ENCODE data around the gene MIPOL1. TPM values are rescaled to one million over a fixed set of nuclear protein-coding genes. Genes with fewer than 3 reads are reported as not detected.

The MIPOL1 gene
- total and polyA plus RNA-seq, 4 donors: 0.51 to 6.6 (median 1.9) TPM

GRCh38 chr14:37596790-37597472 lies 399.2 kb downstream of the MIPOL1 start:
- WGBS: 51% methylated on average over 7 of the region's 7 CpGs
- no peaks in the 10 kb centered on the region for H3K9me3 ChIP-seq (ENCODE audit: control insufficient read depth in 4 of 4, low read length in 3 of 4)
- no peak for DNase-seq (ENCODE audit: low spot score)
- TF ChIP-seq HNF4A (conservative IDR thresholded peaks at IDR 0.05) (no peak), EGR1 (IDR thresholded peaks at IDR 0.05; ENCODE audit: low read depth in 2 of 2) (no peak)
- H3K4me1 ChIP-seq (ENCODE audit: control insufficient read depth in 4 of 4, insufficient read depth in 4 of 4, low read length in 3 of 4): peaks cover 5 to 34% (median 30%) of the 10 kb centered on the region in 4 donors
- no peaks in the 10 kb centered on the region for H3K27me3 ChIP-seq (ENCODE audit: control insufficient read depth in 4 of 4, insufficient read depth in 4 of 4, low read length in 3 of 4)
- H3K36me3 ChIP-seq (ENCODE audit: control insufficient read depth in 4 of 4, insufficient read depth in 3 of 4, low read depth in 1 of 4, low read length in 3 of 4): no peaks in the 10 kb centered on the region
- no peak overlapping the region for H3K4me3 ChIP-seq (ENCODE audit: low read depth in 1 of 3, low read length in 3 of 3)
- no peak overlapping the region for H3K9ac ChIP-seq (ENCODE audit: low read depth in 1 of 2, low read length in 2 of 2)
- H3K27ac ChIP-seq (ENCODE audit: low read depth in 1 of 2, low read length in 2 of 2): no peak overlapping the region

DNA sequence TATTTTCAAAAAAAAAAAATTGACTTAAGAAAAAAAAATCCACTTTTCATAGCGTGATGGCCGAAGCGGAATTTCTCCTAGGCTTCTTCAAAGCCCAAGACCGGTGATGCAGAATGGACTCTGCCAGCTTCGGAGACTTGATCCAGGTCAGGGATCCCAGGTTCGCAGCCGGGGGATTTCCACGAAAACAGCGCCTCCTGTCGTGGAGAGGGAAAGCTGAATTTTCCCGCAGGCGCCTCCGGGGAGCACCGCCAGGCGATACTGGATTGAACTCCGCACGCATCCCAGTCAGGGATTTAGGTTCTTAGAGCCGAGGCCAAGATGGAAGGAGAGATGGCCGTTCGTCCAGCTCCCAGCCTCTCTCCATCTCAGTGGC lies 399.8 kb downstream of the MIPOL1 start:
- no peaks in the 10 kb centered on the region for H3K9me3 ChIP-seq (ENCODE audit: control insufficient read depth in 4 of 4, low read length in 3 of 4)
- H3K9ac ChIP-seq (ENCODE audit: low read depth in 1 of 2, low read length in 2 of 2): no peak overlapping the region
- no peak overlapping the region for H3K27ac ChIP-seq (ENCODE audit: low read depth in 1 of 2, low read length in 2 of 2)
- H3K4me3 ChIP-seq (ENCODE audit: low read depth in 1 of 3, low read length in 3 of 3): no peak overlapping the region
- 54% methylated on average over 20 of the region's 20 CpGs for WGBS
- TF ChIP-seq NR2F2 (IDR thresholded peaks at IDR 0.05): no peak
- H3K4me1 ChIP-seq (ENCODE audit: control insufficient read depth in 4 of 4, insufficient read depth in 4 of 4, low read length in 3 of 4): peaks cover 8 to 40% (median 35%) of the 10 kb centered on the region in 4 donors
- H3K36me3 ChIP-seq (ENCODE audit: control insufficient read depth in 4 of 4, insufficient read depth in 3 of 4, low read depth in 1 of 4, low read length in 3 of 4): no peaks in the 10 kb centered on the region
- H3K27me3 ChIP-seq (ENCODE audit: control insufficient read depth in 4 of 4, insufficient read depth in 4 of 4, low read length in 3 of 4): no peaks in the 10 kb centered on the region
- DNase-seq (ENCODE audit: low spot score): no peak

- no peaks in the 10 kb centered on the region for H3K36me3 ChIP-seq (ENCODE audit: control insufficient read depth in 4 of 4, insufficient read depth in 3 of 4, low read depth in 1 of 4, low read length in 3 of 4)
- H3K9ac ChIP-seq (ENCODE audit: low read depth in 1 of 2, low read length in 2 of 2): no peak overlapping the region
- 60% methylated on average over 50 of the region's 50 CpGs for WGBS
- TF ChIP-seq SP1 (IDR thresholded peaks at IDR 0.05): no peak
- no peak for TF ChIP-seq JUND (IDR thresholded peaks at IDR 0.05)
- no peak for TF ChIP-seq YY1 (IDR thresholded peaks at IDR 0.05)
- no peak for TF ChIP-seq MAX (IDR thresholded peaks at IDR 0.05)
- no peak for TF ChIP-seq RXRA (IDR thresholded peaks at IDR 0.05)
- TF ChIP-seq EGR1 (IDR thresholded peaks at IDR 0.05; ENCODE audit: low read depth in 2 of 2): no peak
- TF ChIP-seq, protein P1, sequence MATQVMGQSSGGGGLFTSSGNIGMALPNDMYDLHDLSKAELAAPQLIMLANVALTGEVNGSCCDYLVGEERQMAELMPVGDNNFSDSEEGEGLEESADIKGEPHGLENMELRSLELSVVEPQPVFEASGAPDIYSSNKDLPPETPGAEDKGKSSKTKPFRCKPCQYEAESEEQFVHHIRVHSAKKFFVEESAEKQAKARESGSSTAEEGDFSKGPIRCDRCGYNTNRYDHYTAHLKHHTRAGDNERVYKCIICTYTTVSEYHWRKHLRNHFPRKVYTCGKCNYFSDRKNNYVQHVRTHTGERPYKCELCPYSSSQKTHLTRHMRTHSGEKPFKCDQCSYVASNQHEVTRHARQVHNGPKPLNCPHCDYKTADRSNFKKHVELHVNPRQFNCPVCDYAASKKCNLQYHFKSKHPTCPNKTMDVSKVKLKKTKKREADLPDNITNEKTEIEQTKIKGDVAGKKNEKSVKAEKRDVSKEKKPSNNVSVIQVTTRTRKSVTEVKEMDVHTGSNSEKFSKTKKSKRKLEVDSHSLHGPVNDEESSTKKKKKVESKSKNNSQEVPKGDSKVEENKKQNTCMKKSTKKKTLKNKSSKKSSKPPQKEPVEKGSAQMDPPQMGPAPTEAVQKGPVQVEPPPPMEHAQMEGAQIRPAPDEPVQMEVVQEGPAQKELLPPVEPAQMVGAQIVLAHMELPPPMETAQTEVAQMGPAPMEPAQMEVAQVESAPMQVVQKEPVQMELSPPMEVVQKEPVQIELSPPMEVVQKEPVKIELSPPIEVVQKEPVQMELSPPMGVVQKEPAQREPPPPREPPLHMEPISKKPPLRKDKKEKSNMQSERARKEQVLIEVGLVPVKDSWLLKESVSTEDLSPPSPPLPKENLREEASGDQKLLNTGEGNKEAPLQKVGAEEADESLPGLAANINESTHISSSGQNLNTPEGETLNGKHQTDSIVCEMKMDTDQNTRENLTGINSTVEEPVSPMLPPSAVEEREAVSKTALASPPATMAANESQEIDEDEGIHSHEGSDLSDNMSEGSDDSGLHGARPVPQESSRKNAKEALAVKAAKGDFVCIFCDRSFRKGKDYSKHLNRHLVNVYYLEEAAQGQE (IDR thresholded peaks at IDR 0.05): no peak
- TF ChIP-seq, protein P2, sequence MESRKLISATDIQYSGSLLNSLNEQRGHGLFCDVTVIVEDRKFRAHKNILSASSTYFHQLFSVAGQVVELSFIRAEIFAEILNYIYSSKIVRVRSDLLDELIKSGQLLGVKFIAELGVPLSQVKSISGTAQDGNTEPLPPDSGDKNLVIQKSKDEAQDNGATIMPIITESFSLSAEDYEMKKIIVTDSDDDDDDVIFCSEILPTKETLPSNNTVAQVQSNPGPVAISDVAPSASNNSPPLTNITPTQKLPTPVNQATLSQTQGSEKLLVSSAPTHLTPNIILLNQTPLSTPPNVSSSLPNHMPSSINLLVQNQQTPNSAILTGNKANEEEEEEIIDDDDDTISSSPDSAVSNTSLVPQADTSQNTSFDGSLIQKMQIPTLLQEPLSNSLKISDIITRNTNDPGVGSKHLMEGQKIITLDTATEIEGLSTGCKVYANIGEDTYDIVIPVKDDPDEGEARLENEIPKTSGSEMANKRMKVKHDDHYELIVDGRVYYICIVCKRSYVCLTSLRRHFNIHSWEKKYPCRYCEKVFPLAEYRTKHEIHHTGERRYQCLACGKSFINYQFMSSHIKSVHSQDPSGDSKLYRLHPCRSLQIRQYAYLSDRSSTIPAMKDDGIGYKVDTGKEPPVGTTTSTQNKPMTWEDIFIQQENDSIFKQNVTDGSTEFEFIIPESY (IDR thresholded peaks at IDR 0.05): no peak
- no peak for TF ChIP-seq CTCF (IDR thresholded peaks at IDR 0.05; ENCODE audit: low read depth, low read length, missing input control)
- no peak for TF ChIP-seq FOXA2 (IDR thresholded peaks at IDR 0.05)
- TF ChIP-seq NR2F2 (IDR thresholded peaks at IDR 0.05): no peak
- no peak for TF ChIP-seq GABPA (IDR thresholded peaks at IDR 0.05 in 1 of 2, conservative IDR thresholded peaks at IDR 0.05 in 1 of 2)
- no peak for TF ChIP-seq HNF4G (IDR thresholded peaks at IDR 0.05)
- TF ChIP-seq TAF1 (conservative IDR thresholded peaks at IDR 0.05): no peak
- TF ChIP-seq RAD21 (IDR thresholded peaks at IDR 0.05): no peak
- H3K4me1 ChIP-seq (ENCODE audit: control insufficient read depth in 4 of 4, insufficient read depth in 4 of 4, low read length in 3 of 4): peaks cover 9 to 46% (median 41%) of the 10 kb centered on the region in 4 donors
- no peak overlapping the region for H3K27ac ChIP-seq (ENCODE audit: low read depth in 1 of 2, low read length in 2 of 2)
- no peaks in the 10 kb centered on the region for H3K27me3 ChIP-seq (ENCODE audit: control insufficient read depth in 4 of 4, insufficient read depth in 4 of 4, low read length in 3 of 4)
- H3K9me3 ChIP-seq (ENCODE audit: control insufficient read depth in 4 of 4, low read length in 3 of 4): no peaks in the 10 kb centered on the region
- H3K4me3 ChIP-seq (ENCODE audit: low read depth in 1 of 3, low read length in 3 of 3): no peak overlapping the region
- no peak for DNase-seq (ENCODE audit: low spot score)
These were observed 400.4 kb downstream of the MIPOL1 start for GRCh38 chr14:37597914-37598746.
